ENCODE measurements around the gene KCNT2. TPM values are rescaled to one million over a fixed set of nuclear protein-coding genes. Genes with fewer than 3 reads are reported as not detected.

The KCNT2 gene
- total and polyA plus RNA-seq, 2 donors (not counting 3 experiments of a cell fraction or from before 2014, with no cell fraction given) = 0.46 to 1.6 TPM

DNA sequence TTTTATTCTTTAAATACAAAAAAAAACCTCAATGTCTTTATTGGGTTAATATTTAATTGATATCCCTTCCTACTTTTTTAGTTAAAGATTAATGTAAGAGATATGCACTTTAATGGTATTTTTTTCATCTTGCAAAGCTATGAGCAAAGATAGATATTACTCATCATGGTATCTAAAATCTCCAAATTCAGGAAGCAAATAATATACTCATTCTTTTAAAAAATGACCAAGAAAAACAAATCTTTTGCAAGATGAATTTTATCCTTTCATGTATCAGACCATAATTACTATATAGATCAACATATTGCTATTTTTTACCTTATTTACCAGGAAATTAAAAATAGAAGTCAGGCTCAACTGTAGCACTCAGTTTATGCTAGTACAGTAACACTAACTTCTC, 330.4 kb downstream of the KCNT2 start:
- no peak for TF ChIP-seq MYC (IDR thresholded peaks at IDR 0.05; ENCODE audit: low read depth, low read length)
- no peak for TF ChIP-seq MAX (IDR thresholded peaks at IDR 0.05; ENCODE audit: insufficient read depth, insufficient read length)
- TF ChIP-seq EZH2 (IDR thresholded peaks at IDR 0.05; ENCODE audit: borderline replicate concordance, low read depth, low read length, severe bottlenecking) = no peak
- peak; percentile 26 for TF ChIP-seq GATA2 (IDR thresholded peaks at IDR 0.05; ENCODE audit: insufficient read depth, insufficient read length, low read depth, low read length)
- no peak for TF ChIP-seq POLR2AphosphoS5 (IDR thresholded peaks at IDR 0.05; ENCODE audit: insufficient read depth, low read depth, low read length)
- no peak for TF ChIP-seq FOS (IDR thresholded peaks at IDR 0.05; ENCODE audit: borderline replicate concordance, insufficient read depth, low read length)
- no peak for TF ChIP-seq CTCF (IDR thresholded peaks at IDR 0.05; ENCODE audit: extremely low read depth in 1 of 2, insufficient read depth in 1 of 2, low read depth in 1 of 2, low read length in 2 of 2)
- dilution Hi-C loops (cut with MboI; ENCODE audit: extremely low pct_ligation_motif_present, low sequenced_read_pairs) = no loop called here

More for the DNA sequence above, 330.4 kb downstream of the KCNT2 start:
- no peaks in the 10 kb centered on the region for H3K4me1 ChIP-seq (ENCODE audit: control insufficient read depth, extremely low read depth, insufficient read depth, low read length)
- H3K27ac ChIP-seq (ENCODE audit: insufficient read depth, low read depth, low read length) = no peak overlapping the region
- no peaks in the 10 kb centered on the region for H4K20me1 ChIP-seq (replicated peaks; ENCODE audit: control insufficient read depth, extremely low read depth, insufficient read depth, low read length)
- POLR2A ChIA-PET = no interaction called here
- intact Hi-C loops (cut with micrococcal nuclease) = no loop called here
- DNase-seq (ENCODE audit: low read depth, low spot score) (no peak), FAIRE-seq (no peak)
- no peaks in the 10 kb centered on the region for H3K9me1 ChIP-seq (replicated peaks; ENCODE audit: control insufficient read depth, extremely low read depth, insufficient read depth, low read length)
- no peaks in the 10 kb centered on the region for H3K79me2 ChIP-seq (ENCODE audit: control insufficient read depth, insufficient read depth, low read length)
- H3K27me3 ChIP-seq (ENCODE audit: control insufficient read depth in 2 of 2, insufficient read depth in 2 of 2, low read length in 2 of 2) = no peaks in the 10 kb centered on the region
- H3K4me2 ChIP-seq (ENCODE audit: insufficient read depth, low read length) = no peak overlapping the region
- H3K36me3 ChIP-seq (ENCODE audit: control insufficient read depth in 2 of 2, extremely low read depth in 1 of 2, insufficient read depth in 2 of 2, low read length in 2 of 2) = no peaks in the 10 kb centered on the region
- no peak overlapping the region for H2AFZ ChIP-seq (ENCODE audit: low read depth, low read length)
- H3K4me3 ChIP-seq (replicated peaks in 1 of 3; ENCODE audit: insufficient read depth in 1 of 3, low read depth in 1 of 3, low read length in 3 of 3) = no peak overlapping the region
- H3K9ac ChIP-seq (replicated peaks; ENCODE audit: extremely low read depth, insufficient read depth, low read length) = no peak overlapping the region
- CTCF ChIA-PET = interaction anchor here (0.8 to 1.2 kb wide), 3 partner anchors 23 to 383 kb away, joined by 3 read pairs; no protein-coding TSS in a partner anchor
- BruUV-seq (replicated peaks) = no TSS peak
- no peaks in the 10 kb centered on the region for H3K9me3 ChIP-seq (replicated peaks; ENCODE audit: control insufficient read depth, insufficient read depth, low read length)
